Measurements from ENCODE around the gene TEAD1. TPM values are rescaled to one million over a fixed set of nuclear protein-coding genes. Genes with fewer than 3 reads are reported as not detected.

Gene TEAD1
- total and polyA plus RNA-seq, 9 of the 15 experiments (the other 6 are each of a cell fraction or from before 2014, with no cell fraction given): 1.7 to 17.7 (median 10.8) TPM

DNA sequence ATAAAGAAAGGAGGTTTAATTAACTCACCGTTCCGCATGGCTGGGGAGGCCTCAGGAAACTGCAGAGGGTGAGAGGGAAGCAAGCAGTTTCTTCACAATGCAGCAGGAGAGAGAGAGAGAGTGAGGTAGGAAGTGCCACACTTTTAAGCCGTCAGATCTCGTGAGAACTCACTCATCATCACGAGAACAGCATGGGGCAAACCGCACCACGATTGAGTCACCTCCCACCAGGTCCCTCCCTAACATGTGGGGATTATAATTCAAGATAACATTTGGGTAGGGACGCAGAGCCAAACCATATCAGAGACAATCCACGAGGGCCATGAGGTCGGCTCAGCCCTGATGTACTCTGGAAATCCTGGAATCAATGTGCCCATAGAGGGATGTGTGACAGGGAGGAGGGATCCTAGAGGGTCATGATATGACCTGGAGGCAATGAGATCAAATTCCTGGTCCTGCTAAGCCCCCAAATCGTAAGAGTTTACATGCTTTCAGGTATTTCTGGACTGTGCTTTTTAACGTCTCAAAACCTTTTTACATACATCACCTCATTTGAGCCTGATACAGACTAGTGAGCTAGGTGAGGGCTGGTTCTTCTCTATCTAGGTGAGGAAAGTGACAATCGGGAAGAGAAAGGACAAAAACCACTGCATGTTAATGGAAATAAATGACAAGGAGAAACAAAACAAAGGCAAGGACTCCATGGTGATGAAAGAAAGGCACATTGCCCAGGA is 315.4 kb downstream of the TEAD1 start (continued):
- TF ChIP-seq, protein P1, sequence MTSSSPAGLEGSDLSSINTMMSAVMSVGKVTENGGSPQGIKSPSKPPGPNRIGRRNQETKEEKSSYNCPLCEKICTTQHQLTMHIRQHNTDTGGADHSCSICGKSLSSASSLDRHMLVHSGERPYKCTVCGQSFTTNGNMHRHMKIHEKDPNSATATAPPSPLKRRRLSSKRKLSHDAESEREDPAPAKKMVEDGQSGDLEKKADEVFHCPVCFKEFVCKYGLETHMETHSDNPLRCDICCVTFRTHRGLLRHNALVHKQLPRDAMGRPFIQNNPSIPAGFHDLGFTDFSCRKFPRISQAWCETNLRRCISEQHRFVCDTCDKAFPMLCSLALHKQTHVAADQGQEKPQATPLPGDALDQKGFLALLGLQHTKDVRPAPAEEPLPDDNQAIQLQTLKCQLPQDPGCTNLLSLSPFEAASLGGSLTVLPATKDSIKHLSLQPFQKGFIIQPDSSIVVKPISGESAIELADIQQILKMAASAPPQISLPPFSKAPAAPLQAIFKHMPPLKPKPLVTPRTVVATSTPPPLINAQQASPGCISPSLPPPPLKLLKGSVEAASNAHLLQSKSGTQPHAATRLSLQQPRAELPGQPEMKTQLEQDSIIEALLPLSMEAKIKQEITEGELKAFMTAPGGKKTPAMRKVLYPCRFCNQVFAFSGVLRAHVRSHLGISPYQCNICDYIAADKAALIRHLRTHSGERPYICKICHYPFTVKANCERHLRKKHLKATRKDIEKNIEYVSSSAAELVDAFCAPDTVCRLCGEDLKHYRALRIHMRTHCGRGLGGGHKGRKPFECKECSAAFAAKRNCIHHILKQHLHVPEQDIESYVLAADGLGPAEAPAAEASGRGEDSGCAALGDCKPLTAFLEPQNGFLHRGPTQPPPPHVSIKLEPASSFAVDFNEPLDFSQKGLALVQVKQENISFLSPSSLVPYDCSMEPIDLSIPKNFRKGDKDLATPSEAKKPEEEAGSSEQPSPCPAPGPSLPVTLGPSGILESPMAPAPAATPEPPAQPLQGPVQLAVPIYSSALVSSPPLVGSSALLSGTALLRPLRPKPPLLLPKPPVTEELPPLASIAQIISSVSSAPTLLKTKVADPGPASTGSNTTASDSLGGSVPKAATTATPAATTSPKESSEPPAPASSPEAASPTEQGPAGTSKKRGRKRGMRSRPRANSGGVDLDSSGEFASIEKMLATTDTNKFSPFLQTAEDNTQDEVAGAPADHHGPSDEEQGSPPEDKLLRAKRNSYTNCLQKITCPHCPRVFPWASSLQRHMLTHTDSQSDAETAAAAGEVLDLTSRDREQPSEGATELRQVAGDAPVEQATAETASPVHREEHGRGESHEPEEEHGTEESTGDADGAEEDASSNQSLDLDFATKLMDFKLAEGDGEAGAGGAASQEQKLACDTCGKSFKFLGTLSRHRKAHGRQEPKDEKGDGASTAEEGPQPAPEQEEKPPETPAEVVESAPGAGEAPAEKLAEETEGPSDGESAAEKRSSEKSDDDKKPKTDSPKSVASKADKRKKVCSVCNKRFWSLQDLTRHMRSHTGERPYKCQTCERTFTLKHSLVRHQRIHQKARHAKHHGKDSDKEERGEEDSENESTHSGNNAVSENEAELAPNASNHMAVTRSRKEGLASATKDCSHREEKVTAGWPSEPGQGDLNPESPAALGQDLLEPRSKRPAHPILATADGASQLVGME (CRISPR knock-in tag; IDR thresholded peaks at IDR 0.05): no peak
- TF ChIP-seq ZNF184 (CRISPR knock-in tag; IDR thresholded peaks at IDR 0.05) (no peak), PHTF2 (CRISPR knock-in tag; IDR thresholded peaks at IDR 0.05) (no peak), CBX3 (IDR thresholded peaks at IDR 0.05; ENCODE audit: borderline replicate concordance in 1 of 2, low read length in 2 of 2) (peak in 1 of 2 experiments; percentile 89; a peak in 2 of 3 replicates), KLF10 (CRISPR knock-in tag; IDR thresholded peaks at IDR 0.05) (no peak), SMARCB1 (IDR thresholded peaks at IDR 0.05; ENCODE audit: insufficient read length, low read depth) (peak; percentile 50), HDAC2 (IDR thresholded peaks at IDR 0.05) (peak; percentile 92), MCM7 (IDR thresholded peaks at IDR 0.05) (no peak), TAF15 (IDR thresholded peaks at IDR 0.05; ENCODE audit: low read depth, low read length) (no peak), ZFP30 (CRISPR knock-in tag; IDR thresholded peaks at IDR 0.05; ENCODE audit: borderline replicate concordance) (no peak), YY1 (IDR thresholded peaks at IDR 0.05; ENCODE audit: borderline replicate concordance in 1 of 3, control insufficient read depth in 1 of 3, extremely low read depth in 1 of 3, insufficient read depth in 3 of 3, insufficient read length in 1 of 3, insufficient replicate concordance in 2 of 3, low read depth in 1 of 3, low read length in 2 of 3) (peak in 1 of 3 experiments; percentile 39), ZNF140 (CRISPR knock-in tag; IDR thresholded peaks at IDR 0.05) (no peak), LEF1 (IDR thresholded peaks at IDR 0.05) (peak; percentile 76), KDM1A (IDR thresholded peaks at IDR 0.05) (peak; percentile 94 to 95)
- TF ChIP-seq, protein P2, sequence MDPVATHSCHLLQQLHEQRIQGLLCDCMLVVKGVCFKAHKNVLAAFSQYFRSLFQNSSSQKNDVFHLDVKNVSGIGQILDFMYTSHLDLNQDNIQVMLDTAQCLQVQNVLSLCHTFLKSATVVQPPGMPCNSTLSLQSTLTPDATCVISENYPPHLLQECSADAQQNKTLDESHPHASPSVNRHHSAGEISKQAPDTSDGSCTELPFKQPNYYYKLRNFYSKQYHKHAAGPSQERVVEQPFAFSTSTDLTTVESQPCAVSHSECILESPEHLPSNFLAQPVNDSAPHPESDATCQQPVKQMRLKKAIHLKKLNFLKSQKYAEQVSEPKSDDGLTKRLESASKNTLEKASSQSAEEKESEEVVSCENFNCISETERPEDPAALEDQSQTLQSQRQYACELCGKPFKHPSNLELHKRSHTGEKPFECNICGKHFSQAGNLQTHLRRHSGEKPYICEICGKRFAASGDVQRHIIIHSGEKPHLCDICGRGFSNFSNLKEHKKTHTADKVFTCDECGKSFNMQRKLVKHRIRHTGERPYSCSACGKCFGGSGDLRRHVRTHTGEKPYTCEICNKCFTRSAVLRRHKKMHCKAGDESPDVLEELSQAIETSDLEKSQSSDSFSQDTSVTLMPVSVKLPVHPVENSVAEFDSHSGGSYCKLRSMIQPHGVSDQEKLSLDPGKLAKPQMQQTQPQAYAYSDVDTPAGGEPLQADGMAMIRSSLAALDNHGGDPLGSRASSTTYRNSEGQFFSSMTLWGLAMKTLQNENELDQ (CRISPR knock-in tag; IDR thresholded peaks at IDR 0.05; ENCODE audit: borderline replicate concordance): no peak
- TF ChIP-seq, protein P3, sequence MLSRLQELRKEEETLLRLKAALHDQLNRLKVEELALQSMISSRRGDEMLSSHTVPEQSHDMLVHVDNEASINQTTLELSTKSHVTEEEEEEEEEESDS (CRISPR knock-in tag; IDR thresholded peaks at IDR 0.05): no peak
- TF ChIP-seq, protein P4, sequence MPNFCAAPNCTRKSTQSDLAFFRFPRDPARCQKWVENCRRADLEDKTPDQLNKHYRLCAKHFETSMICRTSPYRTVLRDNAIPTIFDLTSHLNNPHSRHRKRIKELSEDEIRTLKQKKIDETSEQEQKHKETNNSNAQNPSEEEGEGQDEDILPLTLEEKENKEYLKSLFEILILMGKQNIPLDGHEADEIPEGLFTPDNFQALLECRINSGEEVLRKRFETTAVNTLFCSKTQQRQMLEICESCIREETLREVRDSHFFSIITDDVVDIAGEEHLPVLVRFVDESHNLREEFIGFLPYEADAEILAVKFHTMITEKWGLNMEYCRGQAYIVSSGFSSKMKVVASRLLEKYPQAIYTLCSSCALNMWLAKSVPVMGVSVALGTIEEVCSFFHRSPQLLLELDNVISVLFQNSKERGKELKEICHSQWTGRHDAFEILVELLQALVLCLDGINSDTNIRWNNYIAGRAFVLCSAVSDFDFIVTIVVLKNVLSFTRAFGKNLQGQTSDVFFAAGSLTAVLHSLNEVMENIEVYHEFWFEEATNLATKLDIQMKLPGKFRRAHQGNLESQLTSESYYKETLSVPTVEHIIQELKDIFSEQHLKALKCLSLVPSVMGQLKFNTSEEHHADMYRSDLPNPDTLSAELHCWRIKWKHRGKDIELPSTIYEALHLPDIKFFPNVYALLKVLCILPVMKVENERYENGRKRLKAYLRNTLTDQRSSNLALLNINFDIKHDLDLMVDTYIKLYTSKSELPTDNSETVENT (CRISPR knock-in tag; IDR thresholded peaks at IDR 0.05): no peak
